ENCODE measurements around the gene CRTAC1. TPM values are rescaled to one million over a fixed set of nuclear protein-coding genes. Genes with fewer than 3 reads are reported as not detected.

The CRTAC1 gene
- total RNA-seq, 1 experiment from 2014 or later = 0.46 TPM

DNA sequence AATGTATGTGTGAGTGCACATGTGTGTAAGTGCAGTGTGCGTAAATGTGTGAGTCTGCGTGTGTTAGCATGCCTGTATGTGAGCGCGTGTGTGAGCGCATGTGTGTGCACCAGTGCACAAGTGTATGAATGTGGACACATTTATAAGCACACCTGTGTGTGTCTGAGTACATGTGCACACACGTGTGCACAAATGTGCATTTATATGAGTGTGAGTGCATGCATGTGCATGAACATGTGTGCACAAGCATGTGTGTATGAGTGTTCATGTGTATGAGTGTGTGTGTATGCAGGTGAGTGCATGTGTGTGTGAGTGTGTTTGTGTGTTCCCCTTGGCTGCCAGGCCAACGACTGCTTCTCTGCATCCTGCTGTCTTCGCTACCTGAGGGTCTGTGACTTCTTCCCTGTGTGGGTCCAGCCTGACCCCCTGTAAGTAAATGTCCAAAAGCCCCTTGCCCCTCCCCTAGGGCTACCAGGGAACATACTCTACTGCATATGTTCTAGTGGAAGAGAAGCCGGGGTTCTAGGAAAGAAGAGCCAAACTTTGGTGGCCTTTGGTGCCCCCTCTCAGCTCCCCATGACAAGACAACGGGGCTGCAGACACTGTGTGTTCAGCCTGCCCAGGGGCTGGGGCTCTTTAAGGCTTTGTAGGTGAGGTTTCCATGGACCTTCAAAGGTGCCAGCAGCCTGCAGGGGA, 163.7 kb downstream of the CRTAC1 start:
- Histone ChIP-seq H2AFZ (ENCODE audit: low read length) (no peak overlapping the region), H3K27me3 (ENCODE audit: insufficient read depth, low read length) (no peaks in the 10 kb centered on the region), H3K23ac (ENCODE audit: insufficient read length, low read depth, low read length) (no peak overlapping the region), H2BK15ac (ENCODE audit: low read depth, low read length) (no peak overlapping the region), H3K23me2 (ENCODE audit: insufficient read length, low read depth, low read length, poor library complexity, severe bottlenecking) (no peaks in the 10 kb centered on the region), H3K56ac (ENCODE audit: insufficient read length, low read depth, low read length) (no peak overlapping the region), H2AK5ac (ENCODE audit: insufficient read length, low read length) (no peak overlapping the region), H2BK5ac (ENCODE audit: insufficient read length, low read length) (no peak overlapping the region), H3K79me2 (ENCODE audit: insufficient read depth, low read length) (no peaks in the 10 kb centered on the region), H4K5ac (ENCODE audit: insufficient read length, low read depth, low read length) (no peak overlapping the region), H3K9me3 (ENCODE audit: control insufficient read depth, low read depth, low read length) (no peaks in the 10 kb centered on the region), H4K20me1 (ENCODE audit: control insufficient read depth, insufficient read depth, insufficient read length) (no peaks in the 10 kb centered on the region), H3K4me2 (ENCODE audit: insufficient read depth, insufficient read length, low read length) (no peak overlapping the region), H2BK120ac (ENCODE audit: low read depth, low read length, poor library complexity, severe bottlenecking) (no peak overlapping the region), H3K27ac (ENCODE audit: insufficient read length, low read depth, low read length) (no peak overlapping the region), H4K91ac (ENCODE audit: insufficient read length, low read depth, low read length) (no peak overlapping the region), H2BK20ac (ENCODE audit: low read depth, low read length, poor library complexity, severe bottlenecking) (no peak overlapping the region), H3K9ac (ENCODE audit: extremely low read depth, insufficient read length, low read length) (no peak overlapping the region), H3K4me1 (ENCODE audit: insufficient read depth, low read length) (peaks cover 2% of the 10 kb centered on the region), H2BK12ac (ENCODE audit: insufficient read length, low read depth, low read length) (no peak overlapping the region), H3K4ac (ENCODE audit: low read depth, low read length) (no peak overlapping the region), H3K79me1 (ENCODE audit: insufficient read depth, low read depth, low read length, poor library complexity, severe bottlenecking) (no peaks in the 10 kb centered on the region), H3T11ph (ENCODE audit: low read length) (no peak overlapping the region), H3K14ac (ENCODE audit: insufficient read depth, low read length) (no peak overlapping the region), H3K18ac (ENCODE audit: insufficient read length, low read depth, low read length) (no peak overlapping the region), H4K8ac (replicated peaks; ENCODE audit: insufficient read length, low read depth, low read length) (no peak overlapping the region)
- Mint-ChIP-seq H3K27me3 (ENCODE audit: low read depth) (peaks cover 5% of the 10 kb centered on the region; the same call in 1 of the 2 replicates), H3K4me1 (peaks cover 29 to 42% of the 10 kb centered on the region in 2 experiments), H3K4me3 (no peak overlapping the region; a peak in 1 of 5 replicates), H3K27ac (no peak overlapping the region; a peak in 1 of 7 replicates), H3K9me3 (no peaks in the 10 kb centered on the region), H3K36me3 (ENCODE audit: insufficient read depth in 1 of 3, low read depth in 3 of 3) (no peaks in the 10 kb centered on the region)
- TF ChIP-seq, protein P1, sequence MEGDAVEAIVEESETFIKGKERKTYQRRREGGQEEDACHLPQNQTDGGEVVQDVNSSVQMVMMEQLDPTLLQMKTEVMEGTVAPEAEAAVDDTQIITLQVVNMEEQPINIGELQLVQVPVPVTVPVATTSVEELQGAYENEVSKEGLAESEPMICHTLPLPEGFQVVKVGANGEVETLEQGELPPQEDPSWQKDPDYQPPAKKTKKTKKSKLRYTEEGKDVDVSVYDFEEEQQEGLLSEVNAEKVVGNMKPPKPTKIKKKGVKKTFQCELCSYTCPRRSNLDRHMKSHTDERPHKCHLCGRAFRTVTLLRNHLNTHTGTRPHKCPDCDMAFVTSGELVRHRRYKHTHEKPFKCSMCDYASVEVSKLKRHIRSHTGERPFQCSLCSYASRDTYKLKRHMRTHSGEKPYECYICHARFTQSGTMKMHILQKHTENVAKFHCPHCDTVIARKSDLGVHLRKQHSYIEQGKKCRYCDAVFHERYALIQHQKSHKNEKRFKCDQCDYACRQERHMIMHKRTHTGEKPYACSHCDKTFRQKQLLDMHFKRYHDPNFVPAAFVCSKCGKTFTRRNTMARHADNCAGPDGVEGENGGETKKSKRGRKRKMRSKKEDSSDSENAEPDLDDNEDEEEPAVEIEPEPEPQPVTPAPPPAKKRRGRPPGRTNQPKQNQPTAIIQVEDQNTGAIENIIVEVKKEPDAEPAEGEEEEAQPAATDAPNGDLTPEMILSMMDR (conservative IDR thresholded peaks at IDR 0.05) = 0 out of 3 replicates have a peak, but pooled peaks have one; percentile 13
- no CpG with 5 or more reads among the region's 10 CpGs for WGBS (ENCODE audit: extremely low coverage, insufficient read length, low lambda C conversion rate)
- DNase-seq = no peak

All from H9 (cell line).